Astrocyte of the spinal cord (primary cell): Measurements from ENCODE around the gene MRPS12.

Source experiments
- DNase-seq: peaks from one replicate; pipeline ENCODE4 v3.0.0; 2011; ENCODE audit warnings: low read depth, low spot score
- H3K4me3 ChIP-seq: 2 replicates; pipeline ENCODE4 v1.5.1; 2011; ENCODE audit warnings: low read depth, mild to moderate bottlenecking, low read length, moderate library complexity
- in situ Hi-C: cut with HindIII; loops from 2 replicates; pipeline ENCODE4 v1.10.0; 2017; ENCODE audit warnings: low sequenced_read_pairs
- TF ChIP-seq, protein P1 (sequence below): IDR thresholded peaks from 2 replicates; pipeline ENCODE4 v1.5.1; 2012; ENCODE audit warnings: low read depth, mild to moderate bottlenecking, low read length, inconsistent platforms

Gene MRPS12

DNA sequence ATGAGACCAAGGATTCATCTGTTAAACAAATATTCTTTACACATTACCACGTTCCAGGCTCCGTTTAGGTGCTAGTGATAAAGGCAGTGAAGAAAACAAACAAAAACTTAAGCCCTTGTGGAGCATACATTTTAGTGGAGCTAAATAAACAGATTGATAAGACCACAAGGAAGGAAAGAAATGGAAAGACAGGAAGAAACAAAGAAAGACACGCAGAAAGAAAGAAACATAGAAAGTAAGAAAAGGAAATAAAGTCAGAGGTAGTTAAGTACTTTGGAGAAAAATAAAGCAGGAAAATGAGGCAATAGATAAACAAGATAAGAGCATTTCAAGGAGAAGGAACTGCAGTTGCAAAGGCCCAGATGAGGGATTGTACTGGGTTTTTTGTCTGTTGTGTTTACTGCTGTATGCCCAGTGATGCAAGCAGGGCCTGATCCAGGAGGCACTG, 30.0 kb upstream of the MRPS12 start:
- no peak for DNase-seq
- H3K4me3 ChIP-seq = peak overlapping the region; percentile 77
- in situ Hi-C loops = no loop called here
- TF ChIP-seq, protein P1, sequence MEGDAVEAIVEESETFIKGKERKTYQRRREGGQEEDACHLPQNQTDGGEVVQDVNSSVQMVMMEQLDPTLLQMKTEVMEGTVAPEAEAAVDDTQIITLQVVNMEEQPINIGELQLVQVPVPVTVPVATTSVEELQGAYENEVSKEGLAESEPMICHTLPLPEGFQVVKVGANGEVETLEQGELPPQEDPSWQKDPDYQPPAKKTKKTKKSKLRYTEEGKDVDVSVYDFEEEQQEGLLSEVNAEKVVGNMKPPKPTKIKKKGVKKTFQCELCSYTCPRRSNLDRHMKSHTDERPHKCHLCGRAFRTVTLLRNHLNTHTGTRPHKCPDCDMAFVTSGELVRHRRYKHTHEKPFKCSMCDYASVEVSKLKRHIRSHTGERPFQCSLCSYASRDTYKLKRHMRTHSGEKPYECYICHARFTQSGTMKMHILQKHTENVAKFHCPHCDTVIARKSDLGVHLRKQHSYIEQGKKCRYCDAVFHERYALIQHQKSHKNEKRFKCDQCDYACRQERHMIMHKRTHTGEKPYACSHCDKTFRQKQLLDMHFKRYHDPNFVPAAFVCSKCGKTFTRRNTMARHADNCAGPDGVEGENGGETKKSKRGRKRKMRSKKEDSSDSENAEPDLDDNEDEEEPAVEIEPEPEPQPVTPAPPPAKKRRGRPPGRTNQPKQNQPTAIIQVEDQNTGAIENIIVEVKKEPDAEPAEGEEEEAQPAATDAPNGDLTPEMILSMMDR = no peak

DNA sequence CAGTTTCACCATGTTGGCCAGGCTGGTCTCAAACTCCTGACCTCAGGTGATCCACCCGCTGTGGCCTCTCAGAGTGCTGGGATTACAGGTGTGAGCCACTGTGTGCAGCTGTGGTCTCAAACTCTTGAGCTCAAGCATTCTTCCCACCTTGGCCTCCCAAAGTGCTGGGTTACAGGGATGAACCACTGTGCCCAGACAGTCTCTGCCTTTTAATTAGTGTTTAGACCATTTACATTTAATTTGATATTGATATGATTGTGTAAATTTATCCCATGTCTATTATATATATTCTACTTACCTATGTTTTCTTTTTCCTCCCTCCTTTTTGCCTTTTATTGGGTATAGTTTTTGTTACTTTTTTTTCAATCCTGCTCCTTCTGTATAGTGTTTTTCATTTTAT, 29.1 kb upstream of the MRPS12 start:
- TF ChIP-seq, protein P1 = no peak
- H3K4me3 ChIP-seq = no peak overlapping the region
- DNase-seq = no peak
- in situ Hi-C loops = no loop called here

DNA sequence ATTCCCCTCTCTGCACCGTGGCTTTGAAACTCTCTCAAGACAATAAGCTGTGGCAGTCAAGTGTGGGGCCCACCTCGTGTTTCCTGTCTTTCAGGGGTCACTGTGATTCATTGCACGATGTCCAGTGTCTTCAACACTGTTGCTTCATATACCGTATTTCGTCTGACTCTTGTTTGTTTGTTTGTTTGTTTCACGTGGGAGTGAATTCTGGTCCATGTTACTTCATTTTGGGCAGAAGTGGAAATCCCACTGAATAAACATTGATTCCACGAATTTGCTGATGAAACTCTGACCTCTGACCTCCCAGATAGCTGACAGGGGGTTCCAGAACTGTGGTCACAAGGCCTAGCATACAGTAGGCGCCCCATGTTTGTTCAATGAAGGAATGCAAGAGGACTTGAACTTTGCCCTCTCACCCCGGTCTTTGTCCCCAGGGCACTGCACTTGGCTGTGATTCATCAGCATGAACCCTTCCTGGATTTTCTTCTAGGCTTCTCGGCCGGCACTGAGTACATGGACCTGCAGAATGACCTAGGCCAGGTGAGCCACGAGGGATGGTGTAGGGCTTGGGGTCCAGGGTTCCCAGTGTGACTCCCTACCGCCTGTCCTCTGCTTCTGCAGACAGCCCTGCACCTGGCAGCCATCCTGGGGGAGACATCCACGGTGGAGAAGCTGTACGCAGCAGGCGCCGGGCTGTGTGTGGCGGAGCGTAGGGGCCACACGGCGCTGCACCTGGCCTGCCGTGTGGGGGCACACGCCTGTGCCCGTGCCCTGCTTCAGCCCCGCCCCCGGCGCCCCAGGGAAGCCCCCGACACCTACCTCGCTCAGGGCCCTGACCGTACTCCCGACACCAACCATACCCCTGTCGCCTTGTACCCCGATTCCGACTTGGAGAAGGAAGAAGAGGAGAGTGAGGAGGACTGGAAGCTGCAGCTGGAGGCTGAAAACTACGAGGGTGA, 25.9 kb upstream of the MRPS12 start:
- no peak for DNase-seq
- TF ChIP-seq, protein P1 = no peak
- no peak overlapping the region for H3K4me3 ChIP-seq
- in situ Hi-C loops = no loop called here

DNA sequence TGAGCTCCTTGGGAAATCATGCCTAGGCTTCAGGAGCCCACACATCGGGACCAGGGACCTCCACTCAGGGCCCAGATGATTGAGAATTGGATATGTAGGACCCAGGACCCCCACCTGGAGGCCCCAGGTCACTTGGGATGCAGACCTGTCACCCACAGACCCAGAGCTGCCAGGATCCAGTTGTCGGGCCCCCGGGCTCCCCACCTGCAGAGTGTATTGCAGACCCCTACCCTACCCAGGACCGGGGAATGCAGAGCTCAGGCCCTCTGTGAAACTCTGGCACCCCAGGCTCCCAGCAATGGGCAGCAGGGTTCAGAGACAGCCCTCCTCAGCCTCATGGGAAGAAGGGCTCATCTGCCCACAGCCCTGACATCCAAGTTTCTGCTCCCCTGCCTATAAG, 25.1 kb upstream of the MRPS12 start:
- H3K4me3 ChIP-seq = no peak overlapping the region
- TF ChIP-seq, protein P1 = no peak
- in situ Hi-C loops = no loop called here
- DNase-seq = no peak

DNA sequence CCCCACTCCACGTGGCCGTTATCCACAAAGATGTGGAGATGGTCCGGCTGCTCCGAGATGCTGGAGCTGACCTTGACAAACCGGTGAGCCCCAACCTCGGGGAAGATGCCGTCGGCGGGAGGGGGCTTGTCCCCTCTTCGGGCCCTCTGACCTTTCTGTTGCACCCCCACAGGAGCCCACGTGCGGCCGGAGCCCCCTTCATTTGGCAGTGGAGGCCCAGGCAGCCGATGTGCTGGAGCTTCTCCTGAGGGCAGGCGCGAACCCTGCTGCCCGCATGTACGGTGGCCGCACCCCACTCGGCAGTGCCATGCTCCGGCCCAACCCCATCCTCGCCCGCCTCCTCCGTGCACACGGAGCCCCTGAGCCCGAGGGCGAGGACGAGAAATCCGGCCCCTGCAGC, 23.5 kb upstream of the MRPS12 start:
- in situ Hi-C loops = no loop called here
- TF ChIP-seq, protein P1 = no peak
- no peak overlapping the region for H3K4me3 ChIP-seq

DNA sequence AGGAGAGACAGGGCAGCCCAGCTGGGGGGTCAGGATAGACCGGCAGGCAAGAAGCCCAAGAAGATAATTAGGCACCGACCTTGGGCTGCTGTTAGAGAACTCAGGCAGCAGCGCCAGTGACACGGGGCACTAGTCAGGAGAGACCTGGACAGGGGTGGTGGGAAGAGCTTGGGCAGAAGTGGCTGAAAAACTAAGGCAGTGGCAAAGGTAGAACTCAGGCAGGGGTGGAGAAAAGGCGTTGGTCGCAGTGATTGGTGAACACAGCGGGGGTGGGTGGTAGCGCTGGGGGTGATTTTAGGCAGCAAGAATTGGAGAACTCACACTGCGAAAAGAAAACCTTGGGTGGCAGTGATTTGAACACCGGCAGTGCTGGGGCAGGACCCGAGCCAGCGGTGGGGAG, 23.1 kb upstream of the MRPS12 start:
- H3K4me3 ChIP-seq = no peak overlapping the region
- TF ChIP-seq, protein P1 = no peak
- no peak for DNase-seq
- in situ Hi-C loops = no loop called here

More for the DNA sequence above, 23.5 kb upstream of the MRPS12 start:
- no peak for DNase-seq
